Endothelial cell of umbilical vein (primary cell): ENCODE data around the gene LENEP. TPM values are rescaled to one million over a fixed set of nuclear protein-coding genes. Genes with fewer than 3 reads are reported as not detected.

ENCODE experiments used
- BruUV-seq: library from RNA; stranded (reverse); fragments of 400-500 nt; replicated peaks from 2 replicates; lab custom pipeline; 2021; lab: Mats Ljungman, UMichigan
- CTCF ChIA-PET: fragments of 300-600, 350-600 bp; sonication (Branson Sonifier 250); formaldehyde crosslinking; loops from one replicate; lab custom pipeline; 2021; ENCODE audit warnings: antibody characterized with exemption, inconsistent platforms; lab: Charles Lee
- POLR2A ChIA-PET: fragments of 300-600, 350-600 bp; sonication (Branson Sonifier 250); formaldehyde crosslinking; loops from one replicate; lab custom pipeline; 2021; ENCODE audit warnings: antibody characterized with exemption, inconsistent platforms; lab: Charles Lee
- DNase-seq: peaks from one replicate; pipeline ENCODE4 v3.0.0-alpha.2; 2011; ENCODE audit warnings: low read depth, low spot score
- FAIRE-seq: peaks from 2 replicates; lab custom pipeline; 2011; peaks lifted over from hg19 to GRCh38; lab: Jason Lieb, UNC
- H2AFZ ChIP-seq: 2 replicates; pipeline ENCODE4 v1.6.0; 2012; ENCODE audit warnings: low read depth, low read length, control low read depth, inconsistent platforms
- H3K27ac ChIP-seq: 2 replicates; pipeline ENCODE4 v1.5.1; 2011; ENCODE audit warnings: low read depth, mild to moderate bottlenecking, control low read depth, low read length, moderate library complexity; ENCODE audit not compliant: insufficient read depth
- H3K27me3 ChIP-seq, 2 experiments: 2 replicates each; pipeline versions ENCODE4 v1.6.0 to v1.6.1; 2011; ENCODE audit warnings: low read length in 2 of 2, mixed read lengths in 1 of 2; ENCODE audit not compliant: control insufficient read depth in 2 of 2, insufficient read depth in 2 of 2
- H3K36me3 ChIP-seq, 2 experiments: 2 replicates in 1 of 2; 3 replicates in 1 of 2; pipeline ENCODE4 v1.5.1; 2011; ENCODE audit warnings: low read length in 2 of 2, mild to moderate bottlenecking in 1 of 2, moderate library complexity in 1 of 2; ENCODE audit not compliant: control insufficient read depth in 2 of 2, insufficient read depth in 2 of 2; ENCODE audit errors: extremely low read depth in 1 of 2
- H3K4me1 ChIP-seq: 3 replicates; pipeline ENCODE4 v1.5.1; 2011; ENCODE audit warnings: mild to moderate bottlenecking, low read length; ENCODE audit not compliant: control insufficient read depth, insufficient read depth; ENCODE audit errors: extremely low read depth
- H3K4me2 ChIP-seq: 2 replicates; pipeline ENCODE4 v1.6.1; 2011; ENCODE audit warnings: low read length, control low read depth, mixed read lengths; ENCODE audit not compliant: insufficient read depth
- H3K4me3 ChIP-seq, 3 experiments: fragments of 200-600 bp in 1 of 3; sonication (generic), shearing (Covaris generic) in 1 of 3; replicated peaks in 1 of 3; 2 replicates each; pipeline ENCODE4 v1.5.1; 2011 to 2016; ENCODE audit warnings: control low read depth in 3 of 3, low read length in 3 of 3, mild to moderate bottlenecking in 2 of 3, inconsistent platforms in 1 of 3, low read depth in 1 of 3, moderate library complexity in 1 of 3; ENCODE audit not compliant: insufficient read depth in 1 of 3
- H3K79me2 ChIP-seq: 2 replicates; pipeline ENCODE4 v1.6.0; 2012; ENCODE audit warnings: low read length, inconsistent platforms; ENCODE audit not compliant: control insufficient read depth, insufficient read depth
- H3K9ac ChIP-seq: replicated peaks from 2 replicates; pipeline ENCODE3; 2011; ENCODE audit warnings: low read length, control low read depth; ENCODE audit not compliant: insufficient read depth; ENCODE audit errors: extremely low read depth
- H3K9me1 ChIP-seq: replicated peaks from 3 replicates; pipeline ENCODE4 v1.6.0; 2011; ENCODE audit warnings: mild to moderate bottlenecking, low read length; ENCODE audit not compliant: control insufficient read depth, insufficient read depth; ENCODE audit errors: extremely low read depth
- H3K9me3 ChIP-seq: replicated peaks from 2 replicates; pipeline ENCODE4 v1.5.1; 2012; ENCODE audit warnings: low read length, inconsistent platforms; ENCODE audit not compliant: control insufficient read depth, insufficient read depth
- H4K20me1 ChIP-seq: replicated peaks from 2 replicates; pipeline ENCODE3; 2011; ENCODE audit warnings: mild to moderate bottlenecking, low read length; ENCODE audit not compliant: control insufficient read depth, insufficient read depth; ENCODE audit errors: extremely low read depth
- EZH2 ChIP-seq: IDR thresholded peaks from 2 replicates; pipeline ENCODE4 v1.6.1; 2012; ENCODE audit warnings: borderline replicate concordance, low read depth, mild to moderate bottlenecking, moderate library complexity, low read length, inconsistent platforms; ENCODE audit not compliant: severe bottlenecking
- FOS ChIP-seq: IDR thresholded peaks from 2 replicates; pipeline ENCODE4 v1.6.1; 2011; ENCODE audit warnings: mild to moderate bottlenecking, low read length, moderate library complexity, borderline replicate concordance; ENCODE audit not compliant: insufficient read depth
- GATA2 ChIP-seq: IDR thresholded peaks from 2 replicates; pipeline ENCODE4 v1.7.0; 2011; ENCODE audit warnings: low read depth, mild to moderate bottlenecking, moderate library complexity, mixed read lengths, low read length; ENCODE audit not compliant: insufficient read length, insufficient read depth
- JUN ChIP-seq: IDR thresholded peaks from 2 replicates; pipeline ENCODE4 v1.6.1; 2011; ENCODE audit warnings: borderline replicate concordance, low read depth; ENCODE audit not compliant: insufficient read length, insufficient read depth
- MYC ChIP-seq: IDR thresholded peaks from one replicate; pipeline ENCODE4 v1.6.1; 2011; ENCODE audit warnings: mild to moderate bottlenecking, low read depth, low read length
- POLR2A ChIP-seq: IDR thresholded peaks from 2 replicates; pipeline ENCODE4 v1.6.1; 2012; ENCODE audit warnings: low read depth, mild to moderate bottlenecking, control low read depth, low read length
- POLR2AphosphoS5 ChIP-seq: IDR thresholded peaks from 2 replicates; pipeline ENCODE4 v1.6.1; 2012; ENCODE audit warnings: low read depth, mild to moderate bottlenecking, control low read depth, low read length, moderate library complexity; ENCODE audit not compliant: insufficient read depth
- dilution Hi-C: fragments of 300-500 bp; cut with MboI; formaldehyde crosslinking; loops from one replicate; pipeline ENCODE4 v1.15.0; 2019; ENCODE audit warnings: low sequenced_read_pairs; ENCODE audit not compliant: extremely low pct_ligation_motif_present
- intact Hi-C: fragments of 100-400 bp; cut with micrococcal nuclease; formaldehyde crosslinking; loops from one replicate; pipeline ENCODE4 v1.10.0; 2022
- polyA plus RNA-seq, 4 experiments: library from polyadenylated mRNA; depleted of rRNA in 3 of 4; stranded (reverse) in 3 of 4; unstranded in 1 of 4; fragments of >200 nt; gene quantifications; 2 replicates each; pipeline versions ENCODE4 v1.2.1 to v1.2.3, GENCODE V29; 2011 to 2012; ENCODE audit warnings: missing spikeins in 1 of 4
- total RNA-seq: library from RNA; stranded (reverse); gene quantifications from 2 replicates; pipeline ENCODE4 v1.2.3, GENCODE V29; 2021
- TF ChIP-seq, protein P1 (sequence below), 2 donors: IDR thresholded peaks; 1 replicate in 1 of 2; 2 replicates in 1 of 2; pipeline ENCODE4 v1.5.1; 2011; ENCODE audit warnings: low read length in 2 of 2, mild to moderate bottlenecking in 2 of 2, moderate library complexity in 2 of 2, control low read depth in 1 of 2, inconsistent platforms in 1 of 2, low read depth in 1 of 2; ENCODE audit not compliant: insufficient read depth in 1 of 2; ENCODE audit errors: extremely low read depth in 1 of 2
- TF ChIP-seq, protein P2 (sequence below): IDR thresholded peaks from 2 replicates; pipeline ENCODE4 v1.6.1; 2011; ENCODE audit not compliant: insufficient read depth, insufficient read length

Gene LENEP
- total and polyA plus RNA-seq, 2 donors (not counting 3 experiments of a cell fraction or from before 2014, with no cell fraction given), result 0.64 TPM; not detected in 1

DNA sequence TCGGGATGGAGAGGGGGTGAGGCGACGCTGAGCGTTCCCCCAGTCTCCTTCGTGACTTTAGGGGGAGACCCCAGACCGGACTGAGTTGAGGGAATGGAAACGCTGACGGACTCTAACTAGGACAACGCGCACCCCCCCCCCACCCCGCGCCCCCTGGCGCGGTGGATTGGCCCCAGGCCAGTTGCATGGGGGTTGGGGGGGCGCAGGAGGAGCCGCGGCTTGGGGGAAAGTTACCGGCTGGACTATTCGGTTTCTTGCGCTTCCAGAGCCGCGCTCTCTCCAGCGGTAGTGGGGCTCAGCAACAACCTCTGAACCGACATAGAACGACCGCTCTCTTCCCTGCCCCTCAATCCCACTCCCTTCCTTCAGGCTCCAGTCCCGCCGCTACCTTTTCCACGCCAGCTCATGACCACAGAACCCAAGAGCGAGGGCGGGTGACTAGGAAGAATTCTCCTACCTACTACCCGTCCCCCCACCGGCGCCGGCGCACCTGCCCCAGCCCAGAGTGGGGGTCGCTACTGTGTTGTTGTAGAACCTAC lies 9.9 kb downstream of the LENEP start:
- H4K20me1 ChIP-seq, result no peaks in the 10 kb centered on the region
- H3K4me1 ChIP-seq, result peaks cover 25% of the 10 kb centered on the region
- BruUV-seq, result TSS peak; percentile 34
- H3K4me3 ChIP-seq, result peak overlapping the region; percentile 53 to 94 (median 65)
- H3K4me2 ChIP-seq, result peak overlapping the region; percentile 54
- TF ChIP-seq, protein P1, sequence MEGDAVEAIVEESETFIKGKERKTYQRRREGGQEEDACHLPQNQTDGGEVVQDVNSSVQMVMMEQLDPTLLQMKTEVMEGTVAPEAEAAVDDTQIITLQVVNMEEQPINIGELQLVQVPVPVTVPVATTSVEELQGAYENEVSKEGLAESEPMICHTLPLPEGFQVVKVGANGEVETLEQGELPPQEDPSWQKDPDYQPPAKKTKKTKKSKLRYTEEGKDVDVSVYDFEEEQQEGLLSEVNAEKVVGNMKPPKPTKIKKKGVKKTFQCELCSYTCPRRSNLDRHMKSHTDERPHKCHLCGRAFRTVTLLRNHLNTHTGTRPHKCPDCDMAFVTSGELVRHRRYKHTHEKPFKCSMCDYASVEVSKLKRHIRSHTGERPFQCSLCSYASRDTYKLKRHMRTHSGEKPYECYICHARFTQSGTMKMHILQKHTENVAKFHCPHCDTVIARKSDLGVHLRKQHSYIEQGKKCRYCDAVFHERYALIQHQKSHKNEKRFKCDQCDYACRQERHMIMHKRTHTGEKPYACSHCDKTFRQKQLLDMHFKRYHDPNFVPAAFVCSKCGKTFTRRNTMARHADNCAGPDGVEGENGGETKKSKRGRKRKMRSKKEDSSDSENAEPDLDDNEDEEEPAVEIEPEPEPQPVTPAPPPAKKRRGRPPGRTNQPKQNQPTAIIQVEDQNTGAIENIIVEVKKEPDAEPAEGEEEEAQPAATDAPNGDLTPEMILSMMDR (IDR thresholded peaks at IDR 0.05; ENCODE audit: extremely low read depth in 1 of 2, insufficient read depth in 1 of 2, low read depth in 1 of 2, low read length in 2 of 2), result no peak
- no peak for TF ChIP-seq JUN
- no peak for TF ChIP-seq MYC
- TF ChIP-seq EZH2, result no peak
- TF ChIP-seq POLR2AphosphoS5, result no peak
- TF ChIP-seq GATA2, result no peak
- TF ChIP-seq FOS, result no peak
- TF ChIP-seq POLR2A, result no peak
- TF ChIP-seq, protein P2, sequence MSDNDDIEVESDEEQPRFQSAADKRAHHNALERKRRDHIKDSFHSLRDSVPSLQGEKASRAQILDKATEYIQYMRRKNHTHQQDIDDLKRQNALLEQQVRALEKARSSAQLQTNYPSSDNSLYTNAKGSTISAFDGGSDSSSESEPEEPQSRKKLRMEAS, result no peak
- DNase-seq, result peak; percentile 42
- peak overlapping the region; percentile 63 for H3K27ac ChIP-seq
- H3K9me1 ChIP-seq, result no peaks in the 10 kb centered on the region
- CTCF ChIA-PET, result interaction anchor here (0.7 to 6.5 kb wide), 8 partner anchors 9 to 424 kb away, joined by 3 to 87 read pairs (median 4); partner anchors contain the start of genes ADAM15, LENEP, PYGO2 and SHC1
- peak overlapping the region; percentile 69 for H3K9ac ChIP-seq
- no peaks in the 10 kb centered on the region for H3K27me3 ChIP-seq
- peaks cover 16% of the 10 kb centered on the region for H3K79me2 ChIP-seq
- no peaks in the 10 kb centered on the region for H3K9me3 ChIP-seq
- dilution Hi-C loops (no loop called here), intact Hi-C loops (loop anchor here (2.0 to 5.0 kb wide), 2 partner anchors 42 to 446 kb away; partner anchors contain the start of gene UBE2Q1)
- POLR2A ChIA-PET, result no interaction called here
- peak overlapping the region; percentile 21 for H2AFZ ChIP-seq
- FAIRE-seq, result peak; percentile 67
- no peaks in the 10 kb centered on the region for H3K36me3 ChIP-seq
